GM21447 (cell line): Measurements from ENCODE around the gene MEGF8.

Source experiments
- ATAC-seq: cut with Tn5 transposase; IDR thresholded peaks from one replicate; pipeline ENCODE4 v1.9.1; 2021; ENCODE audit not compliant: unreplicated experiment

Gene MEGF8

DNA sequence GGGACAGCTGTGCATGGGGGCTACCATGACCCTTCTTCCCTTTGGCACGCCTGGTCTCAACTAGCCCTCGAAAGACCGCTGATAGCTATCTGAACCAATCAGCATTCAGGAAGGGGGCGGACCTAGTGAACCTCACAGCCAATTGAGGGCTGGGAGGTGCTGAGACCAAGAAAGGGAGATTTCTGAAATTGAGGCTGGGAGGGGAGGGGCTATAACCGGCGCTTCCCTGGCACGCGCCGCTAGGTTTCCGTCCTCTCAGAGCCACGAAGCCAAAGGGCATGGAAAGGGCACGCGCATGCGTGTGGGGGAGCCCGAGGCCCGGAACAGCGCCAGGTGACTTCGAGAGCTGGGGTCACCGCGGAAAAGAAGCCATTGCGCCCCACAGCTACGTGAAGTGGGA, 18.8 kb upstream of the MEGF8 start:
- ATAC-seq, result no peak

DNA sequence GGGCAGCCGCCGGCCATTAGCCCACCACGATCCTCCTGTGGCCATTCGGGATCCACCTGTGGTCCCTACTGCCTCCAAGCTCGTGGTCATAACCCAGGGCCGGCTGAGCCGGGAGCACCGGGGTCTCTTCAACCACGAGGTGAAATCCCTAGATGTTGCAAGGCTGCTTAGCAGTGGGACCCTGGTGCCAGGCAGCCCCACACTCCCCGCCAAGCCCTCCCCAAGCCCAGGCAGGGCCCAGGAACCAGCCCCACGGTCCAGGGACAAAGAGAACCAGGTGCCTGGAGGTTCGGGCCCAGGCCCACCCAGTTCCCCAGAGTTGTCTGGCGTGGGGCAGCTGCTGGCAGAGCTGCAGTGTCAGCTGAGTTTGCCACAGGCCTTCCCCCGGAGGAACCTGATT, 15.7 kb upstream of the MEGF8 start:
- no peak for ATAC-seq

DNA sequence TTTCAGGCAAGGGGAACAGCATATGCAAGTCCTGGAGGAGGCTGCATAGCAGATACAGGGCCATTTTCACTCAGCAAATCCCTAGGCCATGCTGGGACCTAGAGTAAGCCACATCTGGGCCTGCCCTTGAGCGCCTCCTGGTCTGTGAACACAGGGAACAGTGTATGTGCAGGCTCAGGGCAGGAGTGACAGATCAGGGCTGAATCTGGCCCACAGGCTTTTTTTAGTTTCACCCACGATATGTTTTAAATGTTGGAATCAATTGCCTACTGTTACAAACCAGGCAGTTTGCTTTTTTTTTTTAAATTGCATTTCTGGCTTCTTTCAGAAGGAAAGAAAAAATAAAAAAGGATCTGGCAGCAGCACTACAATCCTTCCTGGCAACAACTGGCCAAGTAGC, 13.8 kb upstream of the MEGF8 start:
- no peak for ATAC-seq

DNA sequence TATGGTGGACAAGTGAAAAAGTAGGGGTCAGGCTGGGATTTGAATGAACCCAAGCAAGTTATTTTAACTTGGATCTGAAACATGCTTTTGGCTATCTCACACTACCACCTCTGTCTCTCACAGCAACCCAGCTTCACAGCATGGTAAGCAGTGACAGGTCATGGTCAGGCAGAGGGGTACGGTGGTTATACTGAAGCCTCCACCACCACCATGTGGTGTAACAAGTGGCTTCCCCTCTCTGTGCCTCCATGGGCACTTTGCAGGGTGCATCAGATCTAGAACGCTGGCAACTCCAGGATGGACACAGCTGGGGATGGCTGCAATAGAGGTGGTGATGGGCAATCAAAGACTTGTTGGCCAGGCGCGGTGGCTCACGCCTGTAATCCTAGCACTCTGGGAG, 13.1 kb upstream of the MEGF8 start:
- no peak for ATAC-seq

DNA sequence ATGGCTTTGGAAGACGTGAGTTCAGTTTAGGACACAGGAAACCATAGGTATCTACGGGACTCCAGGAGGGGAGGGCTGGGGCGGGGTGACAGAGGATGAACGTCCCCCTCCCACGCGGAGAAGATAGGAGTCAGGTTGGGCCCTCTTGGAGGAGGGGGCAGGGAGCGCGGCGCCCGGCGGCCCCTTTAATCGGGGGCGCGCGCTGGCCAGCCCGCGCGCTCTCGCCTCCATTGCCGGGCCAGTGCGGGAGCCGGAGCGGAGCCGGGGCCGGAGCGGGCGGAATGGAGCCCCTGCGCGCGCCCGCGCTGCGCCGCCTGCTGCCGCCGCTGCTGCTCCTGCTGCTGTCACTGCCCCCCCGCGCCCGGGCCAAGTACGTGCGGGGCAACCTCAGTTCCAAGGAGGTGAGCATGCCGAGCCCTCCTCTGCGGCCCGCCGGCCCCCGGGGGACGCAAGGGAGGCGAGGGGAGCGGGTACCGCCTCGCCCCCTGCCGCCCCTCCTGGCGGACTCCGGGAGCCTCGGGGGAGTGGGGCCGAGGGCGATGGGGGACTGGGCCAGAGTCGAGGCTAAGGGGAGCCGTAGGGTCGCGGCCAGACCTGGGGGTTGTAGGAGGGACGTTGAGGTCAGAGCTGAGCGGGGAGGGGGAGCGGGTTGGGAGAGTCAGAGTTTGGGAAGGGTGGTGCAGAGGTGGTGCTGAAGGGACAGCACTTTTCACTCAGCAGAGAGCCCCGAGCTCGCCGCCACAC, 12.2 kb upstream of the MEGF8 start, which contains the start of gene TMEM145:
TSS of gene TMEM145 (plus strand) at position 214 of the 744 bp plus-strand sequence. CDS start at position 282, 68 bp downstream.
- no peak for ATAC-seq

DNA sequence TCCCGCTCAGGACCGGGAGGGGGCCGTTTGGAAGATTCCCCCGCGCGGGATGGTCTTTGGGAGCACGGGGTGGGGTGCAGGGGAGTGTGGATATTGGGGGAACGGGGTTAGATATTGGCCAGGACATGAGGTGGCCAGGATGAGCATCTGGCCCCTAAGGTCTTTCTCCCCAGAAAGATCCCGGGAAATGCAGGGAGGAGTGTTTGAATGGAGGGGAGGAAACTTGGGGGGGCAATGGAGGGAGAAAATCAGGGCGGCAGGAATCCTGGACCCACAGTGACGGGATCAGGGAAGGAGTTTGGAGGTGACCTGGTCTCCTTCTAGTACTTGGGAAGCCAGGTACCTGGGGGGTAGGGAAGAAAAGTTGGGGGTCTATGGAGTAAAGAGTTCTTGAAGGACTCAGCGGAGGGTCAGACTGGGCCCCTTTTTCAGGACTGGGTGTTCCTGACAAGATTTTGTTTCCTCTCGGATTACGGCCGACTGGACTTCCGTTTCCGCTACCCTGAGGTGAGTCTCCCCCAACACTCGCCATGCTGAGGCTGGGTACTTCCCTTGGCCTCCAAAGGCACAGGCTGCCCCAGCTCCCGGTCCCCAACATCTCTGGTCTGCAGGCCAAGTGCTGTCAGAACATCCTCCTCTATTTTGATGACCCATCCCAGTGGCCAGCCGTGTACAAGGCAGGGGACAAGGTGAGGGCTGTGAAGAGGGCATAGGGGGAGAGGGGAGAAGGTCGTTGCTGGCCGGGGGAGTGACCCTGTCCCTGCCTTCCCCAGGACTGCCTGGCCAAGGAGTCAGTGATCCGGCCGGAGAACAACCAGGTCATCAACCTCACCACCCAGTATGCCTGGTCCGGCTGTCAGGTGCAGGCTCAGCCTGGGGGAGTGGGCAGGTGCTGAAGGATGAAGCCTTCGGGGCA, 11.3 kb upstream of the MEGF8 start:
- no peak for ATAC-seq

DNA sequence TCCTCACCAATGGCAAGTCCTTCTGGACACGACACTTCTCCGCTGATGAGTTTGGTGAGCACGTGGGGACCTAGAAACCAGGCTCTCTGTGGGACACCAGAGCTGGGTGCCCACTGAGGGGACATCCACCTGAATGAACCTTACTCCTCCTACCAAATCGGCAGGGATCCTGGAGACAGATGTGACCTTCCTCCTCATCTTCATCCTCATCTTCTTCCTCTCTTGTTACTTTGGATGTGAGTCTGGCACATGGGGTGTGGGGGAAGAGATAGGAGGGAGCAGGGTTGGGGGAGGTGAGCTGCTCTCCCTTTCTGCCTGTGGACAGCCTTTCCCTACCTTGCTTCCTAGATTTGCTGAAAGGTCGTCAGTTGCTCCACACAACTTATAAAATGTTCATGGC, 10.4 kb upstream of the MEGF8 start:
- ATAC-seq, result no peak

DNA sequence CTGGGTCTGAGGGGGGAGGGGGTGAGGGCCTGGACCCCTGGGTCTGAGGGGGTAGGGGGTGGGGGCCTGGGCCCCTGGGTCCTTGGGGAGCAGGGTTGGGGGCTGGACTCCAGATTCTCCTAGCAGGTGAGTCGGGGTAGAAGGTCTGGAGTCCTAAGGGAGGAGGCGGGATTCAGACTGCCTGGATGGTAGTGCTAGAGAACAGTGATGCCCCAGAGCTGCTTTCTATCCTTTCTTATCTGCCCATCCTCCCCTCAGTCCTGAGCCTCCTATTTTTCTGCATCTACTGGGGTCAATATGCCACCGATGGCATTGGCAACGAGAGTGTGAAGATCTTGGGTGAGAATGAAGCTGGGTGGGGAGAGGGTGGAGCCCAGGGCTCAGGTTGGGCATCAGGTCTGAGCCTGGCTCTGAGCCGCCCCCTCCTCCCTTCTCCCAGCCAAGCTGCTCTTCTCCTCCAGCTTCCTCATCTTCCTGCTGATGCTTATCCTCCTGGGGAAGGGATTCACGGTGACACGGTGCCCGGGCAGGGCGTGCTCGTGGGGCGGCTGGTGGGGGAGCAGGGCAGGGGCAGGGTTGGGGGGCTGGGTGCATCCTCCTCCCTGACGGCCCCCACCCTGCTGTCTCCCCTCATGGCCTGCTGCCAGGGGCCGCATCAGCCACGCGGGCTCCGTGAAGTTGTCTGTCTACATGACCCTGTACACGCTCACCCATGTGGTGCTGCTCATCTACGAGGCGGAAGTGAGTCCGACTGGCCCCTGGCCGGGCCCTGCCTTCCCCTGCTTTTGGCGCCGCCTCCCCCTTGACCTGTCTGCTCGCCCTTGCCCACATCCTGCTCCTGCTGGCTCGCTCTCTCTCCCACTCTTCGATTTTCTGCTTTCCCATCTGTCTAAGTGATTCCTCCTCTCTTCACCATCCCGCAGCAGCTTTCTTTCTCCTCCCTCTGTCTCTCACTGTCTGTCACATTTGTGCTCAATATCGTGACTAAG, 8.9 kb upstream of the MEGF8 start:
- ATAC-seq, result no peak

DNA sequence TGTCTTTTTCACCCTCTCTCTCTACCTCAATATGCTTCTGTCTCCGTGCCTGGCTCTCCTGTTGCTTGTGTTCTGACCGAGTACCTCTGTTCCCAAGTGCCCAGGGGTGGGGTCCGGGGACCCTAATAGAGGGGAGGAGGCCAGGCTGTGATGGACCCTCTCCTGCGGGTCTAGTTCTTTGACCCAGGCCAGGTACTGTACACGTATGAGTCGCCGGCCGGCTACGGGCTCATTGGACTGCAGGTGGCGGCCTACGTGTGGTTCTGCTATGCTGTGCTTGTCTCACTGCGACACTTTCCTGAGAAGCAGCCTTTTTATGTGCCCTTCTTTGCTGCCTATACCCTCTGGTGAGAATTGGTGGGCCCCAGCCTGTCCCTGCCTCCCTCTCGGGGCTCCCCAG, 7.9 kb upstream of the MEGF8 start:
- ATAC-seq, result no peak

DNA sequence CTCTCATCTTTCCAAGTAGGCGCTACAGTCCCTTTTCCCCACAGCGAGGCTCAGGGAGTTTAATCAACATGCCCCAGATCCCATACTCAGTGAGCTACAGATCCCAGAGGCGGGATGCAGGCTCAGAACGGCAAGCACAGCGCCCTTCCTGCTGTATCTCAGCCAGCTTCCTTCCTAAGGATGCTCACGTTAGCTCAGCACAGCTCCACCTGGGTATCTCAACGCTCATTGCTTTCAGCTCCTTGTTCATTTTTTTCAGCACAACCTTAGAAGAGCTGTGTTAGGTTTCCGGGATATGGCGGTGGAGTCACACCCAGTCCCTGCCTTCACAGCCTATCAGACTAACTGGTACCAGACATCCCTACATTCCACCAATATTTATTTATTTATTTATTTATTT, 3.1 kb upstream of the MEGF8 start:
- no peak for ATAC-seq

DNA sequence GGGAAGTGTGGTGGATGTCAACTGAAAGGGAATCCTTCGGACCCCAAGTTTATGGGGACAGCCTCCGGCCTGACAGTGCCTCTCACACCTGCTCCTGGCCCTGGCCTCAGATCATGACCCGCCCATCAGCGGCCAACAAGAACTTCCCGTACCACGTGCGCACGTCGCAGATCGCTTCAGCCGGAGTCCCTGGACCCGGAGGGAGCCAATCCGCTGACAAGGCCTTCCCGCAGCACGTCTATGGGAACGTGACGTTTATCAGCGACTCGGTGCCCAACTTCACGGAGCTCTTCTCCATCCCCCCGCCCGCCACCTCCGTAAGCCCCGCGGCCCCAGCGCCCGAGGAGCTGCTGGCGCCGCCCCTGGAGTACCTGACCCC, 2.0 kb upstream of the MEGF8 start:
- no peak for ATAC-seq

DNA sequence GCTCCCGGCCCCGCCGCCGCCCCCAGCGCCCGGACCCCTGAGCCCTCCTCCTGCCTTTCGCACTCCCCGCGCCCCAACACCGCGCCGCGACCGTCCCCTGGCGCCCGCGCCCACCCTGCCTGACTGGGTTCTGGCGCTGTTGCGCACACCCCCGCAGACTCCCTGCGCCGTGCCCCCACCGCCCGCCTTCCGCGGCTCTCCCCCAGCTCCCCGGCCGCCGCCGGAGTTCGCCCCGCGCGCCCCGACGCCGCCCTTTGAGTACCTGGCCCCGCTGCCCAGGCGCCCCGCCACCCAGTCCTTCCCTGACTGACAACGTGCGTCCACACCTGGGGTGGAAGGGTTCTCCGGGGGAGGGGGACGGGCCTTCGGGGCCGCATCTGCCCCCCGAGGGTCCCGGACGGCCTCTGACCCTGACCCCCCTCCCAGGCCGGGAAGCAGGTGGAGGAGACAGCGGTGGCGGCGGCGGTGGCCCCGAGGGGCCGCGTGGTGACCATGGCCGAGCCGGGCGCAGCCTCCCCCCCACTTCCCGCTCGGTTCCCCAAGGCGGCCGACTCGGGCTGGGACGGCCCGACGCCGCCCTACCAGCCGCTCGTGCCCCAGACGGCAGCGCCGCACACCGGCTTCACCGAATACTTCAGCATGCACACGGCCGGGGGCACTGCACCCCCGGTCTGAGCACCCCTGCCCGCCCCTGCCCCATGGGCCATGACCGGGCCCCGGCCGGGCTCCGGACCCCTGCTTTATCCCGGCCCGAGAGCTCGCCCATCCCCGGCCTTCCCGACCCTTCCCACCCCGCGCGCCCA, 1.4 kb upstream of the MEGF8 start:
- ATAC-seq, result no peak

DNA sequence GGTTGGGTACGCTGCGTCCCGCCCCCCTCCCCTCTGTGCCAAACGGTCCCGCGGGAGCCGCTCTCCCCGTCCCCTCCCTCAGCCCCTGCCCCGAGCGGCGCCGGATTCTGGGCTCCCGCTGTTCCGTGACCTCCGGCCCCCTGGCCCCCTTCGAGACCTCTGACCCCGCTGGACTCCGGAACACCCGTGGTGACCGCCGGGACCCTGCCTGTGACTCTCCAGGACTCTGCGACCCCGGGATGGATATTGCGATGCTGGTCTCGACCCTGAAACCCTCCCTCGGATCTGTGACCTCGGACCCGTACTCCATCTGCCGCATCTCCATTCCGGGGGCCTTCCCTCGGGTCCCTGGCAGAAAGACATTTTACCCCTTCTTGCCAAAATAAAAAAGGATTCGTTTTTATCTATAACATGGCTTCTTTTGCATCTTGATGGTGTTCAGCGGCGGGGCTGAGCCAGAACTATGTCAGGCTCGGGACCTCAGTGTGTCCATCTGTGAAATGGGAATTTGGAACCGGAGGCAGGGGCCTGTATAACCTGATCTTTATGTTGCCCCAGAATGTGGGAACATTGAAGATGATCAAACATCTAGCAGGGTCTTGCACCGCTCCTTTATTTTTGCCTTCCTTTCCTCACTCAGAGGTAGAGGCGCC, 654 bp upstream of the MEGF8 start:
- no peak for ATAC-seq

DNA sequence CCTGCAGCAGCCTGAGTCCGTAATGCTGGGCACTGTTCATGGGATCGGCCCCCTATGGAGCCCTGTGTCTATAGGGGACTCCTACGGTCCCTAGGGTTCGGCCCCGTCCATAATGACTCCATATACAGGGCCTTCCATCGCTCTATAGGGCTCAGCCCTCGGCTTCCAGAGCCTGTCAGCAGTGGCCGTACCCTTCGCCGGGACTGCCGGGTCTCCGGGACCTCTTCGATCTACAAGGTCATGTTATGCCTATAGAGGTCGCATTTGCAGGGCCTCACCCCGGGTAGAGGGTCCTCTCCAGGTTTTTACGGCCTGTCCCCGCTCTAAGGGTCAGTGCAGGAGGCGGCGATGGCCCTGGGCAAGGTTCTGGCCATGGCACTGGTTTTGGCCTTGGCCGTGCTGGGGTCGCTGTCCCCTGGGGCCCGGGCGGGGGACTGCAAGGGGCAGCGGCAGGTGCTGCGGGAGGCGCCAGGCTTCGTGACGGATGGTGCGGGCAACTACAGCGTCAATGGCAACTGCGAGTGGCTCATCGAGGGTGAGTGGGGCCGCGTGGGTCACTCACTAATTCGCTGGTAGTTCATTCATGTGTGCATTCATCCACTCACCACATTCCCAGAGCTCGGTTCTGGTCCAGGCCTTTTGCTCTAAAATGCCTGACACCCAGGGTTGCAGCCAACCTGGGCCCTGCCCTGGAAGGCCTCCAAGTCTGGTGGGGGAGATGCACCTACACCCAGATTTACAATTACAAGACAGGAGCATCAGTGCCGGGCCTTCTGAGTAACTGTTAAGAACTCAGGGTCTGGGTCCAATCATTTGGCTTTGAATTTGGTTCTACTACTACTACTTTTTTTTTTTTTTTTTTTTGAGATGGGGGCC, 699 bp downstream of the MEGF8 start:
- peak; percentile 3 for ATAC-seq

DNA sequence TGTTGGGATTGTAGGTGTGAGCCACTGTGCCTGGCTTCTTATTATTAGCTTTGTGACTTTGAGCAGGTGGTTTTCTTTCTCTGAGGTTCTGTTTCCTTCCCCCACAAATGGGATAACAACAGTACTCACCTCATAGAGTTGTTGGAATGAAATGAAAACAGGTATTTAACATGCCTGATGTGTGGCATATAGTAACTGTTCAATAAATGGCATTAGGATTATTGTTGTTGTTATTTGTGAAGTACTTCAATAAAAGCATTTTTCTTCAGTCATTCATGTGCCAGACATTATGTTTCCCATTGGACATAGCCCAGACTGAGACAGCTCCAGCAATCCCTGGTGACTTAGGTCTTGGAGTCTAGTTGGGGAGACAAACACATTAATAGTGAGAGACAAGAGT, 1.5 kb downstream of the MEGF8 start:
- no peak for ATAC-seq

DNA sequence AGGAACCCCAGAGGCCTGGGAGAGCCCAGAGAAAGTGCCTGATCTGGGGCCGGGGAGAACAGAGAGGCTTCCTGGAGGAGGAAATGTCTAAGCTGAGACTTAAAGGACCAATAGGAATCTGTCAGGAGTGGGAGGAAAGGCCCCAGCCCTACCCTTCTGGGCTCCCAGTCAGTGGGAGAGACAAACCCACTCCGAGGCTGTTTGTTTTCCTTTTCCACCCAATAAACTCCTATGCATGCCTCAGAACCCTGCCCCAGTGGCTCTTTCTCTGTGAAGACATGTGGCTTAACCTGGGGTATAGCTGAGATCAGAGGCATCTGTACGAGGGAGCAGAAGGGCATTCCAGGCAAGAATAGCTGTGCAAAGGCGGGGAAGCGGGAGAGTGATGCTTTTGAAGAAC, 1.9 kb downstream of the MEGF8 start:
- ATAC-seq, result no peak

DNA sequence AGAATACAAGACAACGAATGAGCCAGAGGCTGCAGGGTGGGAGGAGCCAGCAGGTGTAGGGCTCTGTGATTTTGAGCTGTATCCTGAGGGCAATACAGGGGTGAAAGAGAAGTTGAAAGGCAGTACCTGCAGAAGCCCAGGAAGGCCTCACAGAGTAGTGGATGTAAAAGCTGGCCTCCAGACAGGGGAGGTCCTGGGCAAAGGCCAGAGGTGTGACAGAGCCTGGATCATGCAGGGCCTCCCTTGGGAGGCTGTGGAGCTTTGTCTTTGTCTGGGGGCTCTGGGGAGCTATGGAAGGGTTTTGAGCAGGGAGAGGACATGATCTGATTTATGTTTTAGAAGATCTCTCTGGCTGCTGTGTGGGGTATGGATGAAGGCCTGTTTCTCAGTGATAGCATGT, 2.7 kb downstream of the MEGF8 start:
- ATAC-seq, result no peak

DNA sequence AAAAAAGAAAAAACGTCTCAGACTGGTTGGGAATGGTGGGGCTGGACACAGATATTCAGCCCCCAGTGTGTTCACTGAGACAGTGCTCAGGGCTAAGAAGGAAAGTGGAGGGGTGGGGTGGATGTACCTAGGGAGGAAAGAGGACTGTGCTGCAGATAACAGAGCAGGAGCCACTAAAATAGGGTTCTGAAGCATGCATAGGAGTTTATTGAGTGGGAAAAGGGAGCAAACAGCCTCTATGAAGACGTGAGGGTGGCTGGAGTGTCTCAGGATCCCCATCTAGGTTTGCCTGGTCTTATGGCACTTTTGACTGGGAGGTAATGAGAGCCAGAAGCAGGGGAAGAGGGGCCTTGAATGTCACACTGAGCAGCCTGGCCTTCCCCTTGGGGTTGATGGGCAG, 3.4 kb downstream of the MEGF8 start:
- ATAC-seq, result no peak

DNA sequence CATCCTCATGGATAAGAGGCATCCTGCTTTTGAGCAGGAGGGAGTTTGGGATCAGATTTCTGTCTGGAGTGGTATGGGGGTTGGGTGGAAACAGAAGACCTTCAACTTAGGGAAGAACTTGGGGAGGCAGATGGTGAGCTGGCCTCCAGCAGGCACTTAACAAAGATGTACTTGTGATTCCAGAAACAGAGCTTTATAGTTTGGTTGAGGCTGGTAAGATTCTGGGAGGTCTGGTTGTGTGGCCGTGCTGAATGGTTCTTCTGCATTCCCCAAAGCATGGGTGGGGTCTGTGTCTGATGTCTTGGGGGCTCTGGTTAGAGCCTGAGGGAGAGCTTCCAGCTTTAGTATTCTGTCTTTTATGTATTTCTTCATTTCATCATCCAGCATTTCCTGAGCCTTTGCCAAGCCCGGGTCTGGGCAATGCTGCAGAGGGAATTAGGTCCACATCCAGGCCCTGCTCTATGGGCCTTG, 4.8 kb downstream of the MEGF8 start:
- ATAC-seq, result no peak
